KG1 (cell line): Measurements from ENCODE around the gene CTNNBIP1.

ENCODE experiments used
- DNase-seq: peaks from one replicate; lab custom pipeline; 2025; lab: John Stamatoyannopoulos, UW

Gene CTNNBIP1

GRCh38 chr1:9904596-9904995 lies 5.5 kb downstream of the CTNNBIP1 start:
- DNase-seq = no peak

- DNase-seq = no peak
Measured at GRCh38 chr1:9903801-9904527, 6.1 kb downstream of the CTNNBIP1 start.

DNA sequence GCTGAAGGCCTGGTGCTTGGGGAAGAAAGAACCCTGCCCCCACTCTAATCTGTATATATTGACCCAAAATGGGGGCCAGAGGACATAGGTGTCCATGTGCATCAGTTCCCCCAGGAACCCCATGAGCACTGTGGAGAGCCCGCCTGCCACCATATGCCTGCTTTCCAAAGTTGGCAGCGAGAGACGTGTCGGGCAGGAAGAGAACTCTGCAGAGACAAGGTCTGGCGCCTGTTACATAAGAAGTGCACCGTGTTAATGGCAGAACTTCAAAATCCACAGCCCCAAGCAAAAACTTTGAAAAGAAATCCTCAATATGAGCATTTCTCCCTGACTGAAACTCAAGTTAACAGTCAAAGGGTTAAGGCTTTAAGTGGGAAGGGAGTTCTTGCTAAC lies 8.0 kb downstream of the CTNNBIP1 start:
- no peak for DNase-seq

DNA sequence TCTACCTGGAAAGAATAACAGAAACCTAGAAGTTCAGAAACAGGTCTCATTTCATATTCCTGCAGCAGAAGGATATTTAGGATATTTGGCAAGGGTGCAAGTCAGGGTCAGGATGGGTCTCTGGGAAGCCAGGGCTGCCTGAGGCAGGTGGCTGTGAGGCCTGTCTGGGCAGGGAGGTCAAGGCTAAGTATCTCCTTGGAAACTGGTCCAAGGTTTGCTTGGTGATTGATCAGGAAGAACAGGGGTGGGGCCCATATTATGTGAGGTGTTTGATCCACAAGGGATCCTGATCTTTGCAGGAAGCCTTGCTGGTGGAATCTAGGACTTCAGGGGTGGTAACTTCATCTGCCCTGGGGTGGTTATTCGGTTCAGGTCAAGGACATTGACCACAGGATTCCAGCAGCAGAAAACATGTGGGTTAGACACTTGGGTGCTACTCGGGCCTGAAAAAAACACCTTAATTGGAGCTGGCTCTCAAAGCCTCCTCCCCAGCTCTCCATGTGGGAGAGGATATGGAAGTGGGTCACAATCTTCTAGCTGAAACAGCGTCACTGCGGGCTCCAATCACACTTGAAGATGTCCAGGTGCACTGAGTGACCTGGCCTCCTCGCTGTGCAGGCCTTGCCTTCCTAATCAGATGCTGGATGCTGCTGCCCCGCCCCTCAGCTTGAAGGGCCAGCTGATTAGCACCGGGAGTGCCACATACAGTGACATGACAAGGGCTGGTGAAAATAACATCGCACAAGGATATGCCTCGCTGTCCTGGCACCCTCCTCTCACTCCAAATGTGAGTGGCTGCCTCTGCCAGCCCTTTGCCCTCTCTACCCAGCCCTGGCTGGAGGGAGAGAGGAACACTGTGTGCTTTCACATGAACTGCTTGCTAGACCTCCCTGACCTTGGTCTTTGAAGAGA lies 8.7 kb downstream of the CTNNBIP1 start:
- DNase-seq = no peak

GRCh38 chr1:9900142-9901043 lies 9.7 kb downstream of the CTNNBIP1 start:
- DNase-seq = no peak

GRCh38 chr1:9894115-9894514 lies 16.0 kb downstream of the CTNNBIP1 start:
- no peak for DNase-seq

- peak; percentile 32 for DNase-seq
Measured at GRCh38 chr1:9892563-9893528, 17.2 kb downstream of the CTNNBIP1 start.

GRCh38 chr1:9891207-9891606 lies 18.9 kb downstream of the CTNNBIP1 start:
- no peak for DNase-seq

DNA sequence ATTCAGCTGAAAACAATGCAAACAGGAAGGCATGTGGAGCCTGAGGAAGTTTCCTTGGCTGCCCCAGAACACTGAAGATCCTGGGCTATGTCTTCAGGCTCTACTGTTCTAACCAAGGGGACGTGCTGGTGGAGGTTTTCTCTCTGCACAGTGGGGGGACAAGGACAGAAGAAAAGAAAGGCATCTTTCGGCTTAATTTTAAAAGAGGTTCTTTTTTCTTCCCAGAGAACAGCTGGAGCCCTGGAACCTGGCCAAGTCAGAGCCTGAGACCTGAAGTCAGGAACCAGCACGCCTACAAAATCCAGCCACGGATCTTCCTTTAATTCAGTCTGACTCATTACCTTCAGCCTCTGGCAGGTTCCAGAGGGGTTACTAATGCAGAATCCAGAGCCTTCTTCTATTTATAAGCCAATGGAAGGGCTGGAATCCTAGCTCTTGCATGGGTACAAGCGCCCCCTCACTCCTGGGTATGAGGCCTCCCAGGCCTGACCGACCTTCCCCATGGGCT lies 19.8 kb downstream of the CTNNBIP1 start:
- DNase-seq = no peak

GRCh38 chr1:9889411-9889810 lies 20.7 kb downstream of the CTNNBIP1 start:
- DNase-seq = no peak

- no peak for DNase-seq
Measured at GRCh38 chr1:9888886-9889285, 21.2 kb downstream of the CTNNBIP1 start.

GRCh38 chr1:9887070-9887469 lies 23.0 kb downstream of the CTNNBIP1 start:
- no peak for DNase-seq

DNA sequence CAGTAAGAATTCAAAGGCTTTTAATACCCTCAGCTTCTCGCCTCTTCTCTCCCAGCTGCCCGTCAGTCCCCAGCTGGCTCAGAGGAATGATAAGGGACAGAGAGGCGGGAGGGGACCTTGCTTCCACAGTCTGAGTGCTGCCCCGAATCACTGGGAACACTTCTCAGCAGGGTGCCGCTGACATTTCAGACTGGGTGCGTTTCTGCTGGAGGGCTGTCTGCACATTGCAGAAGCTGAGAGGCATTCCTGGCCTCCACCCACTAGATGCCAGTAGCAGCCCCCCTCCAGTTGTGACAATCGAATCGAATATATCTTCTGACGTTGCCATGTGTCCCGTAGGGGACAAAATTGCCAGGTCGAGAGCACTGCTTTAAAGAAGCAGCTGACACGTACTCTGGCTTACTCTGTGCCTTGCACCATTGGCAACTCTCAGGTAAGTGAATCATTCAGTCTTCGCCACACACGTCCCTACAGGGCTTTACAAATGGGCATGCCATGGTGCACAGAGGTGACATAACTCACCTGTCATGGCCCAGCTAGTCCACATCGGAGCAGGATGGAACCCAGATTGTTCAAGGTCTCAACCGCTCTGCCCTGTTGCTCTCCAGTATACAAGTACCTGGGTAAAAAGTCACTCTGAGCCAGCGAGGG lies 23.9 kb downstream of the CTNNBIP1 start:
- no peak for DNase-seq

- no peak for DNase-seq
Measured at GRCh38 chr1:9884805-9885204, 25.3 kb downstream of the CTNNBIP1 start.

DNA sequence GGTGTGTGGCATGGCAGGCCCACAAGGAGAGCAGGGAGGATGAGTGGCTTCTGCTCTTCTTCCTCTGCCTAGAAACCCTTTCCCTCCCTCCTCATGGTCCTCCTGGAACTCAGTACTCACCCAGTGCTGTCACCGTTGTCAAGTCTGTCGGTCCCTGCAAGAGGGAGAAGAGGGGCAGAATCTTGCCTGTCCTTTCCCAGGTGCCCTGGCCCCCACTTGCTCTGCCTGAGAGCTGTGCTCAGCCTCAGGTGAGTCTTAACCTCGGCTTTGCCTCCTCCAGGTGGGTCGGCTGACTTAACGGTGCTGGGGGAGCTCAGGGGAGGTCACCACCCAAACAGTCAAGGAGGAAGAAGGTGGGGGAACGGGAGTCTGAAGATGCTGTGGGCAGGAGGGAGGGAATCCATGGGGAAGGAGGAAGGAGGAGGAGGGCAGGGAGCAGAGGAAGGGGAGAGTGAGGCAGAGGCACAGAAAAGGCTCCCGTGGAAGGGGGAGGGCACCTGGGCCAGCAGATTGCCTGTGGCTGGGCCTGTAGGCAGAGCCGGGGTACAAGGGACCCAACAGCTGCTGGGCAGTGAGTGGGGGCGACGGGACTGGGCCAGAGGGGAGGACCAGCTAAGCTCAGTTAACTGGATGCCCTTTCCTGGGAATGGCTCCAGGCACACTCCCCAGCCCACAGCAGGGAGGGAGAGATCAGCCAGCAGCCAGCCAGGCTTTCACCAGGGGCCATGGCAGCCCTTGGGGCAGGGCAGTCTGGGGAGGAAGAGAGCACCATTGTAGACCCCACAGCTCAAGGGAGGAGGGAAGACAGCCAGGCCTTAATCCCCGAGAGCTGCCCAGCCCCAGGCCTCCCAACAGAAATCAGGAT lies 26.3 kb downstream of the CTNNBIP1 start:
- no peak for DNase-seq

DNA sequence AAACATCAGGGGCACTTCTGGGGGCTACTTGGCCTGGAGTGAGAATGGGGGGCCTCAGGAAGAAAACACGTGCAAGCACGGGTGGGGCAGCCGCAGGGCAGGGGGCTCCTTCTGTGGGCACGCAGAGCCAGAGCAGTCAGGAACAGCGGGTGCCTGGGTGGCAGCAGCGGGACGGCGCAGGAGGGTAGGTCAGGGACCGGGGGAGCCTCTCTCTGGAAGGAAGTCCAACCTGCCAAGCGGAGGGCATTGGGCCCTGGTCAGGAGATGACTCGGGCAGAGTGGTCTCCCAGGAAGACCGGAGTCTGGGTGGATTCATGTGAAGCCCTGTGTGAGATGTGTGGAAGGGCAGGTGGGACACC lies 27.1 kb downstream of the CTNNBIP1 start:
- no peak for DNase-seq

DNA sequence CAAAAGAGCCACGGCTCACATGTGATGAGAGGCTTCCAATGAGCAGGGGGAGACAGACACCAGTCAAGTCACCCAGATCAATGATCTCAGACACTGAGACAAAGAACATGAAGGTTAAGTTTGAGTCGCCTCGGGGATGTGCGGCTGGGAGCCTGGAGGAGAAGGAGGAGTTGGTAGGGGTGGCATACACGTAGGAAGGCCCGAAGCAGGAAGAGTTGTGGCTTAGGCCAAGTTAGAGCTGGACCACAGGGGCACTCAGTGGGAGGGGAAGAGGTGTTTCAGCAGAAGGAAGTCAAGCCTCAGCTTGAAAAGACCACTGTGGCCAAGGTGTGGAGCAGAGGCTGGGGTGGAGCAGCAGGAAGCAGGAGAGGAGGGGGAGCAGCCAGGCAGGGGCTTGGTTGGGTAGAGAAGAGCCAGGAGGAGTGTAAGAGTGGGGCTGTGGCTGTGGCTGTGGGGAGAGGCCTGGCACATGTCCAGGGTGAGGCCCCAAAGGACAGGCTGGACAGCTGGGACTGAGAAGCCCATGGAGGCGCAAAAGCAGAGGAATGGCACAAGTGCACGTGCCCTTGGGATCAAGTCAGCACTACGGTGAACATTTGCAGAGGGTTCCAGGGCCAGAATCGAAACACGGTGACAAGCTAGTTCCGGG lies 27.6 kb downstream of the CTNNBIP1 start:
- DNase-seq = peak; percentile 10

DNA sequence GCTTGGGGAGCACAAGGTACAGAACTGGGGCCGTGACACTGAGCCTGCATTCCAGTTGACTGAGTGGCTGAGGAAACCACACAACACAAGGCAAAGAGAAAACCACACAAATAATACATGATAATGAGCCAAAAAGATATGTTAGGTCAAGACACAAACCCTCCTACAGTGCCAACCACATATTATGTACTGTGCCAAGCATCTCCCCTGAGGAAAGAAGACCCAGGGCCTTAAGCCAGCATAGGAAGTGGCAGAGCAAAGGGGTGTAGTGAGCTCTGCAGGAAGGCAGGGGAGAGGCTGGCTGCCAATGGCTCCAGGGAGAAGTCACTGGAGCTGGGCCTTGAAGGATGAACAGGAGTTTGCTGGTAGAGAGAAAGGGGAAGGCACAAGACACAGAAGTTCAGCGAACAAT lies 28.2 kb downstream of the CTNNBIP1 start:
- DNase-seq = no peak

- no peak for DNase-seq
Measured at GRCh38 chr1:9878404-9878803, 31.7 kb downstream of the CTNNBIP1 start.
